ENCODE results near the gene POU4F2.
"Not testable (repeated sequence)": the region's sequence is repeated elsewhere in the genome, so short reads cannot be mapped to it uniquely, and the experiment has no call there.

Gene POU4F2

DNA sequence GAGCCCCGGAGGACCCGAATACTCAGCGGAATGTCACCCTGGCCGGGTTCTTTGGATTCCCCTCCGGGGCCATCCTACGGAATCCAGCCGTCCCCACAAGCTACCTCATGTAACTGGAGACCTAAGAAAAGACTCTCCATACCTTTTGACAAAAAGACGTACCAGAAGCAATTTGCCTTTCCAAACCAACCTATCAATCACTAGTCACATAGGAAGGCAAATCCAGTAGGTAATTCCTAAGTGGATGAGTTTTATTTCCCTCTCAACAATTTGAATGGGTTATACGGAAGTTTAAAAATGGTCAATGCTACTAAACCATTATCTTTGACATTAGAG is 16.8 kb downstream of the POU4F2 start:
- TF ChIP-seq, protein P1, sequence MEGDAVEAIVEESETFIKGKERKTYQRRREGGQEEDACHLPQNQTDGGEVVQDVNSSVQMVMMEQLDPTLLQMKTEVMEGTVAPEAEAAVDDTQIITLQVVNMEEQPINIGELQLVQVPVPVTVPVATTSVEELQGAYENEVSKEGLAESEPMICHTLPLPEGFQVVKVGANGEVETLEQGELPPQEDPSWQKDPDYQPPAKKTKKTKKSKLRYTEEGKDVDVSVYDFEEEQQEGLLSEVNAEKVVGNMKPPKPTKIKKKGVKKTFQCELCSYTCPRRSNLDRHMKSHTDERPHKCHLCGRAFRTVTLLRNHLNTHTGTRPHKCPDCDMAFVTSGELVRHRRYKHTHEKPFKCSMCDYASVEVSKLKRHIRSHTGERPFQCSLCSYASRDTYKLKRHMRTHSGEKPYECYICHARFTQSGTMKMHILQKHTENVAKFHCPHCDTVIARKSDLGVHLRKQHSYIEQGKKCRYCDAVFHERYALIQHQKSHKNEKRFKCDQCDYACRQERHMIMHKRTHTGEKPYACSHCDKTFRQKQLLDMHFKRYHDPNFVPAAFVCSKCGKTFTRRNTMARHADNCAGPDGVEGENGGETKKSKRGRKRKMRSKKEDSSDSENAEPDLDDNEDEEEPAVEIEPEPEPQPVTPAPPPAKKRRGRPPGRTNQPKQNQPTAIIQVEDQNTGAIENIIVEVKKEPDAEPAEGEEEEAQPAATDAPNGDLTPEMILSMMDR (conservative IDR thresholded peaks at IDR 0.05), result no peak
- H3K27ac ChIP-seq, result no peak overlapping the region

DNA sequence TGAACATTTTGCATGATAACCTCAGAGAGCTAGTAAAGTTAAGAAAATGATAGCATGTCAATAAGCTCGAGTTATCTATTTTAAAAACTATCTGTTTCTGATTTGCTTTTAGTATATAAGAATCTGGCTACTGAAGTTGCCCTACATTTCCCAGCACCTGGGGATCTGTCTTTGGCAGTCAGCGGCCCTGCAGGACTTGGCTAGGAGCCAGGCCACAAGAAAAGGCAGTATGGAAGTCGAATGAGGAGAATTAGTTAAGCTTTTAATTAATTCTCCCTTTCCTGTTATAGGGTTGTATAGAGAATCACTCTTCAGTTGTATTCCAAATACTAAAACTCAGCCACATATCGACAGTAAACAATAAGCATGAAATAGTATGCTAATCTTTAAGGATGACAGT is 22.7 kb downstream of the POU4F2 start:
- no peak overlapping the region for H3K27ac ChIP-seq
- TF ChIP-seq, protein P1 (conservative IDR thresholded peaks at IDR 0.05), result no peak

DNA sequence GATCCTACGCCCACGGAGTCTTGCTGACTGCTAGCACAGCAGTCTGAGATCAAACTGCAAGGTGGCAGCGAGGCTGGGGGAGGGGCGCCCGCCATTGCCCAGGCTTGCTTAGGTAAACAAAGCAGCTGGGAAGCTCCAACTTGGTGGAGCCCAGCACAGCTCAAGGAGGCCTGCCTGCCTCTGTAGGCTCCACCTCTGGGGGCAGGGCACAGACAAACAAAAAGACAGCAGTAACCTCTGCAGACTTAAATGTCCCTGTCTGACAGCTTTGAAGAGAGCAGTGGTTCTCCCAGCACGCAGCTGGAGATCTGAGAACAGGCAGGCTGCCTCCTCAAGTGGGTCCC is 25.2 kb downstream of the POU4F2 start:
- H3K27ac ChIP-seq, result not testable (repeated sequence)

DNA sequence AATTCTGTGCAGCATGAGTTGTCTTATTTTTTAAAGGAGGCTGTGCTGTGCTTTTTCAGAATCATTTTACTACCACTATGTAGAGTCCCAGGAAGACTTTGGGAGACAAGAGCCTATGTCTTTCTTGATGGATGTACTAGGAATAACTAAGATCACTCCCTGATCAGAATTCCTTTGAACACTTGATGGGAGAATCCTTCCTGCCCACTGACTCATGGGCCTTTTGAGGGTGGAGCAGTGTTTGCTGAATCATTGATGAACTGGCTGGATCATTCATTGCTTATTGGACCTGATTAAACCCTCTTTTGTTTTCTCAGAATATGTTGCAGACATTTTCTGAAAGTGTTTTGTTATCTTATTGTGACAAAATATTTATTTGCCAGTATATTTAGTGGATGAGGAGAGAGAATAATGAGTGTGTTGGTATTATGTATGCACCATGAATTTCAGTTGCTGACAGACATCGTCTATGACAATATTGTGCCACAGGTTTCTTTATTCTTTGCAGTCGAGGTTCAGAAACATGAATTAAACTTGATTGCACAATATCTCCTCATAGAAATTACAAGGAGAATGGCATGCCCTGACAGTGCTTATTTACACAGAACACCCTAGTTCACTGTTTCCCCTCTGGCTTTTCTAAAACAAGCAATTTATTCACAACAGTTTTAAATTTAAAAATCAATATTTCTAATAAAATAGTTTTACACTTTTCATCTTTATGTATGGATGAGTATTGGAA is 36.3 kb downstream of the POU4F2 start:
- TF ChIP-seq, protein P1 (conservative IDR thresholded peaks at IDR 0.05), result no peak
- H3K27ac ChIP-seq, result no peak overlapping the region

All from VCaP (cell line).